Daoy (cell line): ENCODE results near the gene ABCA5. TPM values are rescaled to one million over a fixed set of nuclear protein-coding genes. Genes with fewer than 3 reads are reported as not detected.
"Not testable (repeated sequence)": the region's sequence is repeated elsewhere in the genome, so short reads cannot be mapped to it uniquely, and the experiment has no call there.

Experiments used
- DNase-seq: peaks from one replicate; pipeline ENCODE4 v3.0.0-alpha.2; 2015; ENCODE audit warnings: low read depth
- total RNA-seq: library from RNA; depleted of rRNA; stranded (reverse); fragments of >200 nt; shearing (Covaris generic); gene quantifications from 2 replicates; pipeline ENCODE4 v1.2.3, GENCODE V29; 2014

Gene ABCA5
- total RNA-seq, 1 experiment from 2014 or later = 9.7 TPM

- no peak for DNase-seq
Observed at GRCh38 chr17:69331756-69332155, 4.8 kb upstream of the ABCA5 start.

- peak; percentile 35 for DNase-seq
Observed at GRCh38 chr17:69326377-69327059, 415 bp downstream of the ABCA5 start.

- DNase-seq = no peak
Observed at GRCh38 chr17:69325518-69326376, 1.2 kb downstream of the ABCA5 start.

- DNase-seq = no peak
Observed at GRCh38 chr17:69323806-69324205, 3.1 kb downstream of the ABCA5 start.

GRCh38 chr17:69320908-69321238 lies 6.1 kb downstream of the ABCA5 start:
- no peak for DNase-seq

GRCh38 chr17:69320210-69320907 lies 6.6 kb downstream of the ABCA5 start:
- no peak for DNase-seq

GRCh38 chr17:69317625-69318024 lies 9.3 kb downstream of the ABCA5 start:
- no peak for DNase-seq

GRCh38 chr17:69314246-69315065 lies 12.5 kb downstream of the ABCA5 start:
- no peak for DNase-seq

GRCh38 chr17:69305177-69305576 lies 21.8 kb downstream of the ABCA5 start:
- DNase-seq = no peak

- no peak for DNase-seq
Observed at GRCh38 chr17:69302682-69303081, 24.3 kb downstream of the ABCA5 start.

- DNase-seq = no peak
Observed at GRCh38 chr17:69300222-69300621, 26.7 kb downstream of the ABCA5 start.

- DNase-seq = not testable (repeated sequence)
Observed at GRCh38 chr17:69298120-69298722, 28.7 kb downstream of the ABCA5 start.

GRCh38 chr17:69287168-69287567 lies 39.8 kb downstream of the ABCA5 start:
- DNase-seq = no peak

- DNase-seq = no peak
Observed at GRCh38 chr17:69286257-69286656, 40.7 kb downstream of the ABCA5 start.

- no peak for DNase-seq
Observed at GRCh38 chr17:69284646-69285045, 42.3 kb downstream of the ABCA5 start.

GRCh38 chr17:69282002-69282401 lies 44.9 kb downstream of the ABCA5 start:
- no peak for DNase-seq

- not testable (repeated sequence) for DNase-seq
Observed at GRCh38 chr17:69276279-69276678, 50.7 kb downstream of the ABCA5 start.

- no peak for DNase-seq
Observed at GRCh38 chr17:69275751-69276150, 51.2 kb downstream of the ABCA5 start.

- no peak for DNase-seq
Observed at GRCh38 chr17:69271023-69271422, 55.9 kb downstream of the ABCA5 start.

GRCh38 chr17:69269131-69269998 lies 57.6 kb downstream of the ABCA5 start:
- DNase-seq = peak; percentile 43
